Measurements from ENCODE around the gene AGFG1.

DNA sequence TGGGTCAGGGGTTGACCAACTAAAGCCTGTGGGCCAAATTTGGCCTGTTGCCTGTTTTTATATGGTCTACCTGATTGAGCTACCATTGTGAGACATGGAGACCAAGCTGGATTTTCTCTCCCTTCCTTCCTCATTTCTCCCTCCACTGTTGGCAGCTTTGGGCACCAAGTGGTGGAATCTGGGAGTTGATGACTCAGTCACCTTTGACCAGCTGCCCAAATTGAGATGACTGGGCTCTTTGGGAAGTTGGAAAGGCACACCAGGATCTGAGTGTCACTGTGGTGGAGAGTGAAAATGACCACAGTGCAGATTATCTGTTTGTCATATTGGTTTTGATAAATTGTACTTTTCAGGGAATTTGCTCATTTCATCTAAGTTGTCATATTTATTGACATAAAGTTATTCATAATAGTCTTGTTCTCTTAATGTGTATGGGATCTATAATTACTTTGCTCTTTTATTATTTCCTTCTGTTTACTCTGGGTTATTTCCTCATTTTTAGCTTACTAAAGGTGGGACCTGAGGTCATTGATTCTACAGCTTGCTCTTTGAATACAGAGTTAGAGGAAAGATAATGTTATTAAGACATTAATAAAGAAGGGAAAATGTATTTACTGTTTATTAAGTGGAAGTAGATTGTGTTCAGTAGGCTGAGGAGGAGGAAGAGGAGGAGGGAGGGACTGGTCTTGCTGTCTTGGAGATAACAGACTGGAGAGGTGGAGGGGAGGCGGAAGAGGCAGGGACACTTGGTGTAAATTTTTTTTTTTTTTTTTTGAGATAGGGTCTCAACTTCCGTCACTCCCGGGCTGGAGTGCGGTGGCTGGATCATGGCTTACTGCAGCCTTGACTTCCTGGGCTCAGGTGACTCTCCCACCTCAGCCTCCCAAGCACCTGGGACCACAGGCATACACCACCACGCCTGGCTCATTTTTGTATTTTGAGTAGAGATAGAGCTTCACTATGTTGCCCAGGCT, 31.8 kb downstream of the AGFG1 start:
- TF ChIP-seq ZNF274 (IDR thresholded peaks at IDR 0.05; ENCODE audit: low read depth, low read length) (no peak), YY1 (IDR thresholded peaks at IDR 0.05; ENCODE audit: insufficient read depth, insufficient read length) (no peak)
